HepG2 (cell line): Measurements from ENCODE around the gene ZNF382. TPM values are rescaled to one million over a fixed set of nuclear protein-coding genes. Genes with fewer than 3 reads are reported as not detected.

Experiments
- DZIP1 ChIP-seq: sonication (generic); formaldehyde crosslinking; IDR thresholded peaks from 2 replicates; pipeline ENCODE4 v1.5.0; 2020; ENCODE audit warnings: mild to moderate bottlenecking, missing genetic modification reagents
- ELF4 ChIP-seq: sonication (generic); formaldehyde crosslinking; IDR thresholded peaks from 2 replicates; pipeline ENCODE4 v1.5.0; 2020; ENCODE audit warnings: missing genetic modification reagents, mild to moderate bottlenecking, moderate library complexity, borderline replicate concordance
- KLF13 ChIP-seq: sonication (generic); formaldehyde crosslinking; IDR thresholded peaks from 2 replicates; pipeline ENCODE4 v1.4.0; 2020; ENCODE audit warnings: mild to moderate bottlenecking, missing genetic modification reagents
- KMT2A ChIP-seq: sonication (generic); formaldehyde crosslinking; IDR thresholded peaks from 2 replicates; pipeline ENCODE4 v1.4.0; 2020; ENCODE audit warnings: missing genetic modification reagents
- MTF1 ChIP-seq: sonication (generic); formaldehyde crosslinking; IDR thresholded peaks from 2 replicates; pipeline ENCODE4 v1.5.0; 2020; ENCODE audit warnings: missing genetic modification reagents
- NR1H2 ChIP-seq: sonication (generic); formaldehyde crosslinking; IDR thresholded peaks from 2 replicates; pipeline ENCODE4 v1.8.1; 2022; ENCODE audit warnings: low read depth, missing genetic modification reagents, borderline replicate concordance
- PITX1 ChIP-seq: sonication (generic); formaldehyde crosslinking; IDR thresholded peaks from 2 replicates; pipeline ENCODE4 v1.5.1; 2020; ENCODE audit warnings: mild to moderate bottlenecking, missing genetic modification reagents
- RBFOX2 ChIP-seq: fragments of 200-400 bp; formaldehyde crosslinking; IDR thresholded peaks from 2 replicates; pipeline ENCODE4 v1.6.1; 2017; ENCODE audit warnings: low read depth, mild to moderate bottlenecking, low read length
- RFXANK ChIP-seq: IDR thresholded peaks from 2 replicates; pipeline ENCODE4 v1.6.1; 2016
- RXRA ChIP-seq: sonication (generic); formaldehyde crosslinking; IDR thresholded peaks from 2 replicates; pipeline ENCODE4 v1.5.1; 2020; ENCODE audit warnings: missing genetic modification reagents
- SIN3B ChIP-seq: fragments of 150-350 bp; IDR thresholded peaks from 2 replicates; pipeline ENCODE4 v1.6.1; 2014; ENCODE audit warnings: low read length
- SMAD9 ChIP-seq: sonication (generic); formaldehyde crosslinking; IDR thresholded peaks from 2 replicates; pipeline ENCODE4 v1.5.1; 2020; ENCODE audit warnings: mild to moderate bottlenecking, missing genetic modification reagents
- STAG1 ChIP-seq: sonication (generic); formaldehyde crosslinking; IDR thresholded peaks from 2 replicates; pipeline ENCODE4 v1.4.0; 2020; ENCODE audit warnings: missing genetic modification reagents
- TEAD3 ChIP-seq: optimal IDR thresholded peaks from 2 replicates; pipeline ENCODE3; 2016; ENCODE audit warnings: borderline replicate concordance
- XRCC5 ChIP-seq: fragments of 200-400 bp; formaldehyde crosslinking; optimal IDR thresholded peaks from 2 replicates; pipeline ENCODE3; 2017; ENCODE audit warnings: mild to moderate bottlenecking, low read length
- ZBTB21 ChIP-seq: sonication (generic); formaldehyde crosslinking; IDR thresholded peaks from 2 replicates; pipeline ENCODE4 v1.4.0; 2020; ENCODE audit warnings: missing genetic modification reagents
- ZMAT3 ChIP-seq: sonication (generic); formaldehyde crosslinking; conservative IDR thresholded peaks from 2 replicates; pipeline ENCODE4 v1.7.0; 2021; ENCODE audit warnings: missing genetic modification reagents
- ZNF101 ChIP-seq: sonication (generic); formaldehyde crosslinking; IDR thresholded peaks from 2 replicates; pipeline ENCODE4 v1.4.0; 2020; ENCODE audit warnings: mild to moderate bottlenecking, low read depth, missing genetic modification reagents, borderline replicate concordance
- ZNF225 ChIP-seq: sonication (generic); formaldehyde crosslinking; IDR thresholded peaks from 2 replicates; pipeline ENCODE4 v1.4.0; 2020; ENCODE audit warnings: mild to moderate bottlenecking, missing genetic modification reagents
- ZNF230 ChIP-seq: sonication (generic); formaldehyde crosslinking; IDR thresholded peaks from 2 replicates; pipeline ENCODE4 v1.4.0; 2020; ENCODE audit warnings: mild to moderate bottlenecking, missing genetic modification reagents
- ZNF256 ChIP-seq: sonication (generic); formaldehyde crosslinking; conservative IDR thresholded peaks from 2 replicates; pipeline ENCODE4 v1.4.0; 2020; ENCODE audit warnings: missing genetic modification reagents
- ZNF619 ChIP-seq: sonication (generic); formaldehyde crosslinking; IDR thresholded peaks from 2 replicates; pipeline ENCODE4 v1.4.0; 2020; ENCODE audit warnings: mild to moderate bottlenecking, missing genetic modification reagents
- ZNF781 ChIP-seq: sonication (generic); formaldehyde crosslinking; IDR thresholded peaks from 2 replicates; pipeline ENCODE4 v1.5.1; 2020; ENCODE audit warnings: borderline replicate concordance, mild to moderate bottlenecking, missing genetic modification reagents; ENCODE audit errors: not compliant biosample characterization
- polyA plus RNA-seq, 8 experiments: library from polyadenylated mRNA; depleted of rRNA in 3 of 8; stranded (reverse) in 7 of 8; unstranded in 1 of 8; fragments of >200 nt; fragmentation: Illumina TruSeq in 4 of 8; extraction: Trizol in 4 of 8; gene quantifications; 2 replicates each; pipeline versions ENCODE4 v1.2.1 to v1.2.3, GENCODE V29; 2011 to 2016; ENCODE audit warnings: low read depth in 4 of 8, missing spikeins in 1 of 8, mixed read lengths in 1 of 8; ENCODE audit not compliant: insufficient read depth in 1 of 8
- total RNA-seq, 5 experiments: library from RNA; depleted of rRNA; stranded (reverse); fragments of >200 nt; fragmentation: Illumina TruSeq; extraction: Trizol; gene quantifications; 2 replicates each; pipeline ENCODE4 v1.2.3, GENCODE V29; 2016; ENCODE audit warnings: low read depth in 1 of 5
- TF ChIP-seq, protein P1 (sequence below): fragments of 450-650 bp; IDR thresholded peaks from 2 replicates; pipeline ENCODE4 v1.6.1; 2017
- TF ChIP-seq, protein P2 (sequence below): sonication (generic); formaldehyde crosslinking; IDR thresholded peaks from 2 replicates; pipeline ENCODE4 v1.5.0; 2020; ENCODE audit warnings: mild to moderate bottlenecking, missing genetic modification reagents

Gene ZNF382
- total and polyA plus RNA-seq, 2 of the 13 experiments (the other 11 are each of a cell fraction or from before 2014, with no cell fraction given): 2.3 to 6.8 TPM

DNA sequence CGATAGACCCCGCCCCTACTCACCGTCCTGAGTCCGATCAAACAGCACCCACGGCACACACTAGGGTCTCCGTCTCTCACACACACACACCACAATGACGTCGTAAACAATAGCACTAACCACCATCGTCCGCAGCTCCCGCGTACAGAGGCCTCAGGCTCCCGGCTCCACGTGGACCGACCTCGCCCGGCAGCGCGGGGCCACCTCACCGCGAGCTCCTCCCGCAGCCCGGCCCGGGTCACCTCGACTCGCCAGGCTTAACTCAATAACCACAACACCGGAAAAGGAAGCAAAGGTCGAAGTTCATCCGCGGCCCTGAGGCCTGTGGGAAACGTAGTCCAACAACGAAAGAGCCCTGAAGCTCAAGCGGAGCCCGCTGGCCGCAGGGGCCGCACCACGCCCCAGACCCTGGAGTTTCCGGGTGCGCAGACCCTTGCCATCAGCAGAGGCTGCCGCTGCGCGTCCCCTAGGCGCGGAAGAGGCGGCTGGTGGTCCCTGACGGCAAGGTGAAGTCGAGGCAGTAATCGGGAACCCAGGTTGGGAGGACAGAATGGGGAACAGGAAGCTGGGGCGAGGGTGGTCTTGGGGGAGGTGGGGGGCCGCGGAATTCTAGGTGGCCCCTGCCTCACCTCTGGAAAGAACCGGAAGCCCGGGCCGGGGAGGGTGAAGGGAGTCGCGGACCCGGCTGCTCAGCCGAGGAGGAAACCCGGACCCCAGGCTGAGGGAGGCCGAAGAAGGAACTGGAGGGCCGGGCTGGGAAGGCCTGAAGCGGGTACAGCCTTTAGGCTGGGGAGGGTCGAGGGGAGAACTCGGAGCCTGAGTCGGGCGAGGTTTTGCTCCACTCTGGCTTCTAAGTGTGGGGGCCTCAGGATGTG, 31.9 kb upstream of the ZNF382 start, which contains the start of gene ZNF529 (continued):
- TF ChIP-seq ZBTB21 (CRISPR knock-in tag) (peak; percentile 52; the same call in 1 of the 2 replicates), ZNF101 (CRISPR knock-in tag) (no peak), ZNF256 (no peak), SMAD9 (CRISPR knock-in tag) (no peak), ZMAT3 (CRISPR knock-in tag) (no peak), MTF1 (CRISPR knock-in tag) (no peak), RBFOX2 (peak; percentile 93), RXRA (CRISPR knock-in tag) (peak; percentile 74), ZNF619 (CRISPR knock-in tag) (no peak; the same call in 1 of the 2 replicates), ZNF225 (0 out of 2 replicates have a peak, but pooled peaks have one; percentile 17), DZIP1 (no peak), STAG1 (no peak), KMT2A (peak; percentile 91), KLF13 (CRISPR knock-in tag) (peak; percentile 82; the same call in 1 of the 2 replicates), RFXANK (peak; percentile 41; the same call in 1 of the 2 replicates), PITX1 (CRISPR knock-in tag) (peak; percentile 89), NR1H2 (CRISPR knock-in tag) (no peak), XRCC5 (peak; percentile 25), ELF4 (CRISPR knock-in tag) (peak; percentile 82; the same call in 1 of the 2 replicates), SIN3B (peak; percentile 52; the same call in 1 of the 2 replicates), TEAD3 (peak; percentile 28), ZNF230 (0 out of 2 replicates have a peak, but pooled peaks have one; percentile 43), ZNF781 (CRISPR knock-in tag) (peak; percentile 56)
- TF ChIP-seq, protein P1, sequence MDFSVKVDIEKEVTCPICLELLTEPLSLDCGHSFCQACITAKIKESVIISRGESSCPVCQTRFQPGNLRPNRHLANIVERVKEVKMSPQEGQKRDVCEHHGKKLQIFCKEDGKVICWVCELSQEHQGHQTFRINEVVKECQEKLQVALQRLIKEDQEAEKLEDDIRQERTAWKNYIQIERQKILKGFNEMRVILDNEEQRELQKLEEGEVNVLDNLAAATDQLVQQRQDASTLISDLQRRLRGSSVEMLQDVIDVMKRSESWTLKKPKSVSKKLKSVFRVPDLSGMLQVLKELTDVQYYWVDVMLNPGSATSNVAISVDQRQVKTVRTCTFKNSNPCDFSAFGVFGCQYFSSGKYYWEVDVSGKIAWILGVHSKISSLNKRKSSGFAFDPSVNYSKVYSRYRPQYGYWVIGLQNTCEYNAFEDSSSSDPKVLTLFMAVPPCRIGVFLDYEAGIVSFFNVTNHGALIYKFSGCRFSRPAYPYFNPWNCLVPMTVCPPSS: no peak
- TF ChIP-seq, protein P2, sequence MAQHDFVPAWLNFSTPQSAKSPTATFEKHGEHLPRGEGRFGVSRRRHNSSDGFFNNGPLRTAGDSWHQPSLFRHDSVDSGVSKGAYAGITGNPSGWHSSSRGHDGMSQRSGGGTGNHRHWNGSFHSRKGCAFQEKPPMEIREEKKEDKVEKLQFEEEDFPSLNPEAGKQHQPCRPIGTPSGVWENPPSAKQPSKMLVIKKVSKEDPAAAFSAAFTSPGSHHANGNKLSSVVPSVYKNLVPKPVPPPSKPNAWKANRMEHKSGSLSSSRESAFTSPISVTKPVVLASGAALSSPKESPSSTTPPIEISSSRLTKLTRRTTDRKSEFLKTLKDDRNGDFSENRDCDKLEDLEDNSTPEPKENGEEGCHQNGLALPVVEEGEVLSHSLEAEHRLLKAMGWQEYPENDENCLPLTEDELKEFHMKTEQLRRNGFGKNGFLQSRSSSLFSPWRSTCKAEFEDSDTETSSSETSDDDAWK: no peak
